Smooth muscle cell (in vitro differentiated cells): ENCODE data around the gene LAPTM5. TPM values are rescaled to one million over a fixed set of nuclear protein-coding genes. Genes with fewer than 3 reads are reported as not detected.

Experiments
- DNase-seq: peaks from one replicate; lab custom pipeline; 2025; ENCODE audit not compliant: unreplicated experiment; lab: John Stamatoyannopoulos, UW
- H2AFZ ChIP-seq: fragments of 200-600 bp; sonication (generic); 2 replicates; pipeline ENCODE4 v1.6.0; 2016; ENCODE audit warnings: antibody characterized with exemption, low read depth, mild to moderate bottlenecking
- H3F3A ChIP-seq: fragments of 200-600 bp; sonication (generic); 2 replicates; pipeline ENCODE4 v1.6.0; 2017; ENCODE audit warnings: antibody characterized with exemption, low read depth
- H3K27ac ChIP-seq: fragments of 200-600 bp; sonication (generic); 2 replicates; pipeline ENCODE4 v1.5.1; 2016; ENCODE audit warnings: low read depth, mild to moderate bottlenecking
- H3K27me3 ChIP-seq: fragments of 200-600 bp; sonication (generic); 2 replicates; pipeline ENCODE4 v1.6.1; 2016; ENCODE audit warnings: low read depth, mild to moderate bottlenecking
- H3K36me3 ChIP-seq: fragments of 200-600 bp; sonication (generic); 2 replicates; pipeline ENCODE4 v1.5.1; 2016; ENCODE audit warnings: low read depth
- H3K4me1 ChIP-seq: fragments of 200-600 bp; sonication (generic); 2 replicates; pipeline ENCODE4 v1.5.1; 2016; ENCODE audit warnings: low read depth
- H3K4me2 ChIP-seq: fragments of 200-600 bp; sonication (generic); 2 replicates; pipeline ENCODE4 v1.6.0; 2016; ENCODE audit warnings: mild to moderate bottlenecking
- H3K4me3 ChIP-seq: fragments of 200-600 bp; sonication (generic); 2 replicates; pipeline ENCODE4 v1.5.1; 2016; ENCODE audit warnings: mild to moderate bottlenecking
- H3K79me2 ChIP-seq: fragments of 200-600 bp; sonication (generic); 2 replicates; pipeline ENCODE4 v1.6.0; 2016; ENCODE audit warnings: low read depth, mild to moderate bottlenecking
- H3K9ac ChIP-seq: fragments of 200-600 bp; sonication (generic); 2 replicates; pipeline ENCODE4 v1.6.0; 2016; ENCODE audit warnings: low read depth
- H3K9me3 ChIP-seq: fragments of 200-600 bp; sonication (generic); replicated peaks from 2 replicates; pipeline ENCODE4 v1.5.1; 2016; ENCODE audit warnings: low read depth
- H4K20me1 ChIP-seq: fragments of 200-600 bp; sonication (generic); 2 replicates; pipeline ENCODE4 v1.6.0; 2016; ENCODE audit warnings: low read depth
- CTCF ChIP-seq: fragments of 200-600 bp; sonication (generic); IDR thresholded peaks from 2 replicates; pipeline ENCODE4 v1.5.1; 2017; ENCODE audit warnings: borderline replicate concordance, mild to moderate bottlenecking, antibody characterized with exemption; ENCODE audit not compliant: insufficient read depth, poor library complexity, severe bottlenecking
- WGBS: methylation state at CpG from one replicate; pipeline ENCODE4 v1.1.7; 2016; ENCODE audit warnings: low lambda C conversion rate; 5-methylcytosine and 5-hydroxymethylcytosine counted together
- polyA plus RNA-seq: library from polyadenylated mRNA; unstranded; fragments of >200 nt; fragmentation: Nextera tagmentation; extraction: Ambion mirVana; gene quantifications from 2 replicates; pipeline ENCODE4 v1.2.1, GENCODE V29; 2016
- total RNA-seq: library from RNA; depleted of rRNA; stranded (reverse); fragments of >200 nt; gene quantifications from 2 replicates; pipeline ENCODE4 v1.2.3, GENCODE V29; 2014

The LAPTM5 gene
- total and polyA plus RNA-seq, 2 experiments from 2014 or later = 0.63 to 1.4 TPM

- Histone ChIP-seq H3K4me1 (no peaks in the 10 kb centered on the region), H3K27ac (no peak overlapping the region)
Measured at GRCh38 chr1:30799233-30799511, 41.6 kb upstream of the LAPTM5 start.

GRCh38 chr1:30798389-30799232 is 41.0 kb upstream of the LAPTM5 start:
- WGBS = 88% methylated on average over 9 of the region's 9 CpGs
- H4K20me1 ChIP-seq = no peaks in the 10 kb centered on the region
- no peaks in the 10 kb centered on the region for H3K4me1 ChIP-seq
- no peaks in the 10 kb centered on the region for H3F3A ChIP-seq
- no peak overlapping the region for H3K4me2 ChIP-seq
- H3K27me3 ChIP-seq = no peaks in the 10 kb centered on the region
- no peak overlapping the region for H3K4me3 ChIP-seq
- no peaks in the 10 kb centered on the region for H3K79me2 ChIP-seq
- no peak overlapping the region for H2AFZ ChIP-seq
- no peak for TF ChIP-seq CTCF
- H3K9me3 ChIP-seq = no peaks in the 10 kb centered on the region
- no peaks in the 10 kb centered on the region for H3K36me3 ChIP-seq
- no peak overlapping the region for H3K9ac ChIP-seq
- no peak for DNase-seq
- H3K27ac ChIP-seq = no peak overlapping the region

More at GRCh38 chr1:30799233-30799511, 41.6 kb upstream of the LAPTM5 start:
- Histone ChIP-seq H3K36me3 (no peaks in the 10 kb centered on the region), H3K4me3 (no peak overlapping the region), H4K20me1 (no peaks in the 10 kb centered on the region), H3K9me3 (no peaks in the 10 kb centered on the region), H3F3A (peaks cover 3% of the 10 kb centered on the region), H3K9ac (no peak overlapping the region), H3K4me2 (no peak overlapping the region), H3K79me2 (no peaks in the 10 kb centered on the region), H2AFZ (no peak overlapping the region), H3K27me3 (no peaks in the 10 kb centered on the region)
- no peak for DNase-seq
- TF ChIP-seq CTCF = no peak

- Histone ChIP-seq H3K79me2 (no peaks in the 10 kb centered on the region), H3K36me3 (no peaks in the 10 kb centered on the region), H3K9ac (no peak overlapping the region), H3K4me3 (no peak overlapping the region), H3K27me3 (no peaks in the 10 kb centered on the region), H3K9me3 (no peaks in the 10 kb centered on the region), H2AFZ (no peak overlapping the region), H4K20me1 (no peaks in the 10 kb centered on the region), H3F3A (no peaks in the 10 kb centered on the region), H3K27ac (no peak overlapping the region), H3K4me1 (no peaks in the 10 kb centered on the region), H3K4me2 (no peak overlapping the region)
- DNase-seq = no peak
- WGBS = 38% methylated on average over 5 of the region's 5 CpGs
- no peak for TF ChIP-seq CTCF
Measured at GRCh38 chr1:30795026-30795425, 37.5 kb upstream of the LAPTM5 start.

- TF ChIP-seq CTCF = no peak
- whole genome bisulfite sequencing = 96% methylated on average over 4 of the region's 4 CpGs
Measured at GRCh38 chr1:30794260-30794659, 36.7 kb upstream of the LAPTM5 start.

More at GRCh38 chr1:30794260-30794659, 36.7 kb upstream of the LAPTM5 start:
- Histone ChIP-seq H3K9ac (no peak overlapping the region), H3K4me1 (no peaks in the 10 kb centered on the region), H2AFZ (no peak overlapping the region), H4K20me1 (no peaks in the 10 kb centered on the region), H3K27ac (no peak overlapping the region), H3K36me3 (no peaks in the 10 kb centered on the region), H3K27me3 (no peaks in the 10 kb centered on the region), H3K9me3 (no peaks in the 10 kb centered on the region), H3K79me2 (no peaks in the 10 kb centered on the region), H3K4me3 (no peak overlapping the region), H3F3A (no peaks in the 10 kb centered on the region), H3K4me2 (no peak overlapping the region)
- no peak for DNase-seq
